Adrenal gland (tissue), 12 donors: Measurements from ENCODE around the gene LIMA1. TPM values are rescaled to one million over a fixed set of nuclear protein-coding genes. Genes with fewer than 3 reads are reported as not detected.

ENCODE experiments used
- DNase-seq, 7 donors: peaks; one replicate each; pipeline ENCODE4 v3.0.0-alpha.2; 2019 to 2020
- H3K27ac ChIP-seq, 5 donors: fragments of 200-600 bp; sonication (generic) in 4 of 5; 1 replicate in 3 of 5; 2 replicates in 2 of 5; pipeline versions ENCODE4 v1.5.1 to v1.8.0; 2016 to 2020; ENCODE audit warnings: mild to moderate bottlenecking in 1 of 5
- H3K27me3 ChIP-seq: fragments of 200-600 bp; 2 replicates; pipeline ENCODE4 v1.8.0; 2021
- H3K36me3 ChIP-seq, 2 donors: fragments of 200-600 bp; replicated peaks in 1 of 2; 1 replicate in 1 of 2; 2 replicates in 1 of 2; pipeline versions ENCODE4 v1.5.1 to v1.8.0; 2018 to 2022
- H3K4me1 ChIP-seq, 2 donors: fragments of 200-600 bp; replicated peaks in 1 of 2; 1 replicate in 1 of 2; 2 replicates in 1 of 2; pipeline versions ENCODE4 v1.5.1 to v1.8.0; 2018 to 2021
- H3K4me3 ChIP-seq, 4 donors: fragments of 200-600 bp; sonication (generic) in 3 of 4; one replicate each; pipeline ENCODE4 v1.5.1; 2016 to 2018
- H3K9me3 ChIP-seq, 3 donors: fragments of 200-600 bp; sonication (generic) in 1 of 3; replicated peaks in 1 of 3; 1 replicate in 2 of 3; 2 replicates in 1 of 3; pipeline versions ENCODE4 v1.5.1 to v1.8.0; 2016 to 2021
- POLR2A ChIP-seq, 2 donors: fragments of 450-650 bp; IDR thresholded peaks; one replicate each; pipeline ENCODE4 v1.6.1; 2017; ENCODE audit warnings: antibody characterized with exemption in 2 of 2, mild to moderate bottlenecking in 2 of 2, moderate library complexity in 1 of 2
- WGBS, 4 donors: extraction: QIAGEN DNeasy Blood & Tissue Kit in 2 of 4; methylation state at CpG; one replicate each; pipeline versions ENCODE4 v1.1.5 to v1.1.7; 2013 to 2017; 5-methylcytosine and 5-hydroxymethylcytosine counted together
- intact Hi-C, 2 donors: fragments of 100-400 bp; cut with DNase I; formaldehyde crosslinking; loops; one replicate each; pipeline versions ENCODE4 v1.14.1 to v1.15.0; 2022 to 2023
- polyA plus RNA-seq, 3 donors: library from polyadenylated mRNA; stranded (reverse); fragments of 200-250 nt in 2 of 3; fragments of 350-450 nt in 1 of 3; fragmentation: Illumina TruSeq in 1 of 3; extraction: RNeasy Lipid Tissue Mini Kit (QIAGEN cat#74804) in 1 of 3; gene quantifications; one replicate each; pipeline ENCODE4 v1.2.3, GENCODE V29; 2013 to 2014
- total RNA-seq, 9 donors: library from RNA; depleted of rRNA in 4 of 9; stranded (reverse); fragments of >200 nt in 4 of 9; fragments of 120-200 nt in 1 of 9; fragmentation: NEBNext Ultra II Directional in 1 of 9; extraction: Animal tissue kit (Norgen Biotek cat#: 25700) in 1 of 9; gene quantifications; one replicate each; pipeline versions ENCODE4 v1.1.0 to v1.2.4, GENCODE V29; 2013 to 2023
- TF ChIP-seq, protein P1 (sequence below), 6 experiments: fragments of 450-650 bp in 4 of 6; fragments of 200-600 bp in 2 of 6; sonication (generic) in 1 of 6; IDR thresholded peaks; 1 replicate in 5 of 6; 2 replicates in 1 of 6; pipeline versions ENCODE4 v1.5.1 to v1.8.0; 2016 to 2021; ENCODE audit warnings: antibody characterized with exemption in 6 of 6, mild to moderate bottlenecking in 2 of 6, moderate library complexity in 1 of 6
- donor health status: healthy with polysubstance abuse.
- donor health status: Bipolar disorder and iron deficiency.
- donor health status: DM: yes; HTN: yes; CAD: no.
- donor health status: DM: no; HTN: no; CAD: no.
- donor health status: DM: no; HTN: no; CAD: no.
- donor health status: DM: yes; HTN: yes; CAD: no.

LIMA1 gene
- total and polyA plus RNA-seq, 12 donors = 44.3 to 134 (median 83.6) TPM

DNA sequence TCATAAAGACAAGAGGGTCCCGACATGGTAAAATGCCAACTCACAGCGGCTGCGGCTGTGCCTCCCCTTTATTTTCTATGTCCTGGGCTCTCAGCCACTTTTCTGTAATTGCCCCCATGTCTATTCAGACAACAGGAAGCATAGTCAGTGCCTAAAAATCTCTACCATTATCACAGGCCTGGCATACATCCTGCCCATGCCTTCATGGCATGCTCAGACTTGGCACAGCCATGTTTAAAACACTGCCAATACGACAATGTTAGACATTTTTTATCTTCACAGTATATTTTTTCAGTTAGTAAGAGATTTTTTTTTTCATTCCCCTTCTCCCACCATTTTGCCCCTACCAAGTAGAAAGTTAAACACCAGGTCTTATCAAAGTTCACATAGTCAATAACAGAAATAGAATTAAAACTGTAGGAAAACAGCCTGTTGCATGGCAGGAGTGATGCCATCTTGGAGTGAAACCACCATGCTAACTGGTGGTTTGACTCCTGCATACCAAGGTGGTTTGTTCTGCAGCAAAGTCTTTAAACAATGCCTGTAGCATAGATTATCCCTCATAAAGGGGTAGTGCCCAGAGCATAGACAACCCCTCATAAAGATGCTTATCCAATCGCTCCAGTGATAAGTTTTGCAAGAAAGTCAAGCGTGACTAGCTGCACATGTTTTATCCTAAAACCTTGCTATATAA lies 97.2 kb downstream of the LIMA1 start:
- intact Hi-C loops = loop anchor here in 1 of 2 donors (10.0 kb wide), 1 partner anchor 129 kb away; no protein-coding TSS in a partner anchor
- Histone ChIP-seq H3K27me3 (no peaks in the 10 kb centered on the region), H3K4me1 (peaks cover 0 to 9% of the 10 kb centered on the region in 2 donors), H3K36me3 (peaks cover 0 to 13% of the 10 kb centered on the region in 2 donors), H3K4me3 (no peak overlapping the region), H3K9me3 (no peaks in the 10 kb centered on the region), H3K27ac (no peak overlapping the region)
- DNase-seq = no peak
- TF ChIP-seq POLR2A (IDR thresholded peaks at IDR 0.05) = no peak
- TF ChIP-seq, protein P1, sequence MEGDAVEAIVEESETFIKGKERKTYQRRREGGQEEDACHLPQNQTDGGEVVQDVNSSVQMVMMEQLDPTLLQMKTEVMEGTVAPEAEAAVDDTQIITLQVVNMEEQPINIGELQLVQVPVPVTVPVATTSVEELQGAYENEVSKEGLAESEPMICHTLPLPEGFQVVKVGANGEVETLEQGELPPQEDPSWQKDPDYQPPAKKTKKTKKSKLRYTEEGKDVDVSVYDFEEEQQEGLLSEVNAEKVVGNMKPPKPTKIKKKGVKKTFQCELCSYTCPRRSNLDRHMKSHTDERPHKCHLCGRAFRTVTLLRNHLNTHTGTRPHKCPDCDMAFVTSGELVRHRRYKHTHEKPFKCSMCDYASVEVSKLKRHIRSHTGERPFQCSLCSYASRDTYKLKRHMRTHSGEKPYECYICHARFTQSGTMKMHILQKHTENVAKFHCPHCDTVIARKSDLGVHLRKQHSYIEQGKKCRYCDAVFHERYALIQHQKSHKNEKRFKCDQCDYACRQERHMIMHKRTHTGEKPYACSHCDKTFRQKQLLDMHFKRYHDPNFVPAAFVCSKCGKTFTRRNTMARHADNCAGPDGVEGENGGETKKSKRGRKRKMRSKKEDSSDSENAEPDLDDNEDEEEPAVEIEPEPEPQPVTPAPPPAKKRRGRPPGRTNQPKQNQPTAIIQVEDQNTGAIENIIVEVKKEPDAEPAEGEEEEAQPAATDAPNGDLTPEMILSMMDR (IDR thresholded peaks at IDR 0.05) = no peak
- WGBS, 4 donors = 83 to 96% (median 88%) methylated on average over 6 of the region's 6 CpGs

DNA sequence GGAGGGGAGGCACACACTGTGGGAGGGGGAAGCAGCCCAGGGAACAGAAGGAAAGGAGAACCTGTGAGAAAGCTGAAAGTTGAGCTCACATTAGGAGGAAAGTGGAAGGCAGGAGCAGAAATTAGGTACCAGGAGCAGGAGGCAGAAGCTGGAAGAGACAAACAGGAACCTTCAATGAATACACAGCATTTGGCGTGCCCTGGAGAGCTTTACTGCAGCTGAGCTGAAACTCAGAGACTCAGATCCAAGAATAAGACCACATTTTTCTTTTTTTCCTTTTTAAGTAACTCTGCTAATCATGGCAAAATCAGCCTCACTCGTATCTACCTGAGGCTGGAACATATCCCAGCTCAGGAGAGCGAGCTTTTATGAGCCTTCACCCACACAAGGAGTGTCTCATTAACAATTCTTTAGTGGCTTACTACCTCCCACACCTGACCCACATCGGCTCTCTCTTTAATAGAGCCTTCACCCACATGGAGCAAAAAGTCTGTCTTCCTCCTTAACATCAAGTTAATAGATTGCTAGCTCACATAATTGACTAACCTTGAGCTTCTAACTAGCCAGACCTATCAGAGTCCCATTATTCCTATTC lies 97.9 kb downstream of the LIMA1 start:
- WGBS, 4 donors = 75 to 89% (median 83%) methylated on average over 4 of the region's 4 CpGs
- no peak overlapping the region for H3K27ac ChIP-seq
- DNase-seq = no peak
- H3K36me3 ChIP-seq = peaks cover 0 to 16% of the 10 kb centered on the region in 2 donors
- no peaks in the 10 kb centered on the region for H3K9me3 ChIP-seq
- H3K4me1 ChIP-seq = peaks cover 0 to 9% of the 10 kb centered on the region in 2 donors
- no peaks in the 10 kb centered on the region for H3K27me3 ChIP-seq
- TF ChIP-seq, protein P1 (IDR thresholded peaks at IDR 0.05) = no peak
- TF ChIP-seq POLR2A (IDR thresholded peaks at IDR 0.05) = no peak
- intact Hi-C loops = loop anchor here in 1 of 2 donors (10.0 kb wide), 1 partner anchor 129 kb away; no protein-coding TSS in a partner anchor
- no peak overlapping the region for H3K4me3 ChIP-seq

DNA sequence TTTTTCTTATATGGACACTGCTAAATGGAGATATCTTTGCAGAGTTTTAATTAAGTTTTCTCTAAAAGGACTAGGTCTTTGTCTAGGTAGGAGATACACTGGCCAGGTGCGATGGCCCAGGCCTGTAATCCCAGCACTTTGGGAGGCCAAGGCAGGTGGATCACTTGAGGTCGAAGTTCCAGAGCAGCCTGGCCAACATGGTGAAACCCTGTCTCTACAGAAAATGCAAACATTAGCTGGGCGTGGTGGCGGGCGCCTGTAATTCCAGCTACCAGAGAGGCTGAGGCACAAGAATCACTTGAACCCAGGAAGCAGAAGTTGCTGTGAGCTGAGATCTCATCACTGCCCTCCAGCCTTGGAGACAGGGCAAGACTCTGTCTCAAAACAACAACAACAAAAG lies 99.1 kb downstream of the LIMA1 start:
- intact Hi-C loops = loop anchor here in 1 of 2 donors (10.0 kb wide), 1 partner anchor 131 kb away; no protein-coding TSS in a partner anchor
- Histone ChIP-seq H3K36me3 (peaks cover 0 to 27% of the 10 kb centered on the region in 2 donors), H3K27me3 (no peaks in the 10 kb centered on the region), H3K9me3 (no peaks in the 10 kb centered on the region), H3K4me1 (peaks cover 0 to 6% of the 10 kb centered on the region in 2 donors), H3K4me3 (no peak overlapping the region), H3K27ac (no peak overlapping the region)
- no peak for DNase-seq
- 93 to 99% (median 95%) methylated on average over 4 to 5 of the region's 5 CpGs for WGBS, 4 donors
- no peak for TF ChIP-seq POLR2A (IDR thresholded peaks at IDR 0.05)
- TF ChIP-seq, protein P1 (IDR thresholded peaks at IDR 0.05) = no peak

DNA sequence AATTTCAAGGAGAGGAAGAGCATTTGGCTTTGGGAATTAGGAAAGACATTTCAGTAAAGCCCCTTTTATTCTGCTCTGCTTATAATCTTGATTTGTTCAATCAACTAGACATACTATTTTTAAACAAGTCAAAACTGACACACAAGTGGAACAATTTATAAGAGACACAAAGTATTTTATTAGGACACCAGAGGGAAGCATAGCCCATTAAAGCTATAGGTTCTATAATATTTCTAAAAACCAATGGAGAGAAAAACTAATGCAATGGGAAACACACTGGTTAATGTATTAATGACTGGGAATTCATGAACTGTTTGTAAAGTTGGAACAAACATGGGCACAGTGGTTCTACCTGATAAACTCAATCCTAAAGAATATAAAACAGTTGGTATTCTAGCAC lies 100.9 kb downstream of the LIMA1 start:
- H3K27ac ChIP-seq = no peak overlapping the region
- no peak overlapping the region for H3K4me3 ChIP-seq
- intact Hi-C loops = loop anchor here in 1 of 2 donors (10.0 kb wide), 1 partner anchor 132 kb away; no protein-coding TSS in a partner anchor
- H3K27me3 ChIP-seq = no peaks in the 10 kb centered on the region
- DNase-seq = no peak
- H3K36me3 ChIP-seq = peaks cover 0 to 45% of the 10 kb centered on the region in 2 donors
- H3K9me3 ChIP-seq = no peaks in the 10 kb centered on the region
- no peaks in the 10 kb centered on the region for H3K4me1 ChIP-seq
- TF ChIP-seq, protein P1 (IDR thresholded peaks at IDR 0.05) = no peak
- TF ChIP-seq POLR2A (IDR thresholded peaks at IDR 0.05) = no peak
